ENCODE measurements around the gene MAU2. TPM values are rescaled to one million over a fixed set of nuclear protein-coding genes. Genes with fewer than 3 reads are reported as not detected.

MAU2 gene
- total and polyA plus RNA-seq, 8 donors = 10.6 to 116 (median 35.5) TPM

DNA sequence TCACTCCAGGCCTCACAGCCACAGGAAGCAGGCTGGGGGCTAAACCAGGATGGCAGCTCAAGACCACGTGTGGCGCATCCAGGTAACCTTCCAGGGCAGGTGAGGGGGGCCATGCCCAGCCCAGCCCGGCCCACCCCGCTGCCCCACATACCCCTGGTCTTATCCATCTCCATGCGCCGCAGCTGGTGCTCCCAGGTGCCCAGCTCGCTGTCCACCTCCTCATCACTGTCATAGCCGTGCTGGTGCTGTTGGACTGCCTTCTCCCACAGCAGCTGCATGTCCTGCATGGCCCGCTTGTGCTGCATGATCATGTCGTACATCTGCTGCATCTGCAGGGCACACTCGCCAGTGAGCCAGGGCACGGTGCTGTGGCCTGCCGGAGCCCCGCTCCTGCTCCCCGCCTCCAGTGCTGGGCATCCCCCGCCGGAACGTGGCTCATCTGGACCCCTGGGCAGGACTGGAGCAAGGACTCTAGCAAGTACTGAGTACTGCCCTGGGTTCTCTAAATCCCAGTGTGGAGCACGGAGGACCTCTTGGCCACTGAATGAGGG, 41.5 kb upstream of the MAU2 start:
- TF ChIP-seq CTCF (IDR thresholded peaks at IDR 0.05) (no peak), POLR2AphosphoS5 (IDR thresholded peaks at IDR 0.05) (no peak), EP300 (IDR thresholded peaks at IDR 0.05) (no peak)
- H3K4me1 ChIP-seq = no peaks in the 10 kb centered on the region
- no peak overlapping the region for H3K4me3 ChIP-seq
- H3K9me3 ChIP-seq = no peaks in the 10 kb centered on the region
- no peaks in the 10 kb centered on the region for H3K27me3 ChIP-seq
- intact Hi-C loops (cut with DNase I; ENCODE audit: low total_unique reads) = no loop called here
- DNase-seq = no peak
- 92 to 95% (median 95%) methylated on average over 7 to 19 of the region's 19 CpGs for WGBS, 5 donors
- peaks cover 50 to 92% (median 90%) of the 10 kb centered on the region in 4 donors for H3K36me3 ChIP-seq
- H3K27ac ChIP-seq = no peak overlapping the region

- intact Hi-C loops (cut with DNase I; ENCODE audit: low total_unique reads) = no loop called here
- H3K4me3 ChIP-seq = no peak overlapping the region
- no peaks in the 10 kb centered on the region for H3K4me1 ChIP-seq
- DNase-seq = no peak
- H3K27ac ChIP-seq = no peak overlapping the region
- peaks cover 55 to 99% (median 97%) of the 10 kb centered on the region in 4 donors for H3K36me3 ChIP-seq
- TF ChIP-seq POLR2A (IDR thresholded peaks at IDR 0.05) (no peak), POLR2AphosphoS5 (IDR thresholded peaks at IDR 0.05) (no peak), CTCF (IDR thresholded peaks at IDR 0.05) (no peak), EP300 (IDR thresholded peaks at IDR 0.05) (no peak)
- no peaks in the 10 kb centered on the region for H3K9me3 ChIP-seq
- no peaks in the 10 kb centered on the region for H3K27me3 ChIP-seq
- 92 to 97% (median 96%) methylated on average over 8 to 16 of the region's 16 CpGs for WGBS, 5 donors
These were observed 40.8 kb upstream of the MAU2 start for GRCh38 chr19:19279853-19280252.

DNA sequence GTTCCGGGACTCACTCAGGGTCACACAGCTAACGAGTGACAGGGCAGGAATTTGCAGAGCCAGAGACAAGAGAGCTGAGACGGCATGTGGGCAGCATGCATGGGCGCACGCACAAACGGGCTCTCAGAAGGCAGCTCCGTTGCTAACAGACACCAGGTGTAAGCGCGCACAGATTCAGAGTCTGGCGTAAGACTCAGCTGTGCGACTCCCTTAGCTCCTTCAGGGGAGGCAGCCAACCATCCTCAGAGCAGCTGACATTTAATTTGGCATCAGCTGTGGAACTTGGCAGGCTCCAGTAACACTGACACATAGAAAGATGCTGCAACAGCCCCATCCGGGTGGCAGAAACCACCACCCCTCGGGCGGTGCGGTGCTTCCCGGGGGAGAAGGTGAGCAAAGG, 40.1 kb upstream of the MAU2 start:
- H3K4me3 ChIP-seq = no peak overlapping the region
- no peaks in the 10 kb centered on the region for H3K27me3 ChIP-seq
- H3K4me1 ChIP-seq = no peaks in the 10 kb centered on the region
- peaks cover 58 to 100% (median 99%) of the 10 kb centered on the region in 4 donors for H3K36me3 ChIP-seq
- DNase-seq = no peak
- TF ChIP-seq POLR2AphosphoS5 (IDR thresholded peaks at IDR 0.05) = no peak
- intact Hi-C loops (cut with DNase I; ENCODE audit: low total_unique reads) = no loop called here
- H3K9me3 ChIP-seq = no peaks in the 10 kb centered on the region
- no peak overlapping the region for H3K27ac ChIP-seq
- 90 to 95% (median 93%) methylated on average over 5 to 16 of the region's 16 CpGs for WGBS, 5 donors

- WGBS, 5 donors = 93 to 97% (median 94%) methylated on average over 10 of the region's 10 CpGs
- Histone ChIP-seq H3K4me1 (no peaks in the 10 kb centered on the region), H3K27me3 (no peaks in the 10 kb centered on the region), H3K9me3 (no peaks in the 10 kb centered on the region), H3K4me3 (no peak overlapping the region), H3K27ac (no peak overlapping the region), H3K36me3 (peaks cover 39 to 100% (median 99%) of the 10 kb centered on the region in 4 donors)
- intact Hi-C loops (cut with DNase I; ENCODE audit: low total_unique reads) = no loop called here
- no peak for DNase-seq
- TF ChIP-seq CTCF (IDR thresholded peaks at IDR 0.05) = no peak
- no peak for TF ChIP-seq POLR2A (IDR thresholded peaks at IDR 0.05)
- TF ChIP-seq POLR2AphosphoS5 (IDR thresholded peaks at IDR 0.05) = no peak
- TF ChIP-seq EP300 (IDR thresholded peaks at IDR 0.05) = no peak
These were observed 34.9 kb upstream of the MAU2 start for GRCh38 chr19:19285686-19286085.

GRCh38 chr19:19292607-19293006, 28.0 kb upstream of the MAU2 start:
- H3K4me1 ChIP-seq = no peaks in the 10 kb centered on the region
- intact Hi-C loops (cut with DNase I; ENCODE audit: low total_unique reads) = no loop called here
- H3K9me3 ChIP-seq = no peaks in the 10 kb centered on the region
- peaks cover 39 to 99% (median 94%) of the 10 kb centered on the region in 4 donors for H3K36me3 ChIP-seq
- no peak for DNase-seq
- TF ChIP-seq EP300 (IDR thresholded peaks at IDR 0.05) (no peak), CTCF (IDR thresholded peaks at IDR 0.05) (no peak), POLR2AphosphoS5 (IDR thresholded peaks at IDR 0.05) (no peak), POLR2A (IDR thresholded peaks at IDR 0.05) (no peak)
- WGBS, 5 donors = 94 to 100% (median 97%) methylated on average over 5 of the region's 5 CpGs
- no peak overlapping the region for H3K27ac ChIP-seq
- no peaks in the 10 kb centered on the region for H3K27me3 ChIP-seq
- no peak overlapping the region for H3K4me3 ChIP-seq
